Measurements from ENCODE around the gene KCNMB4. TPM values are rescaled to one million over a fixed set of nuclear protein-coding genes. Genes with fewer than 3 reads are reported as not detected.
"Not testable (repeated sequence)": the region's sequence is repeated elsewhere in the genome, so short reads cannot be mapped to it uniquely, and the experiment has no call there.

The KCNMB4 gene
- total RNA-seq, 1 experiment from 2014 or later = 4.1 TPM

DNA sequence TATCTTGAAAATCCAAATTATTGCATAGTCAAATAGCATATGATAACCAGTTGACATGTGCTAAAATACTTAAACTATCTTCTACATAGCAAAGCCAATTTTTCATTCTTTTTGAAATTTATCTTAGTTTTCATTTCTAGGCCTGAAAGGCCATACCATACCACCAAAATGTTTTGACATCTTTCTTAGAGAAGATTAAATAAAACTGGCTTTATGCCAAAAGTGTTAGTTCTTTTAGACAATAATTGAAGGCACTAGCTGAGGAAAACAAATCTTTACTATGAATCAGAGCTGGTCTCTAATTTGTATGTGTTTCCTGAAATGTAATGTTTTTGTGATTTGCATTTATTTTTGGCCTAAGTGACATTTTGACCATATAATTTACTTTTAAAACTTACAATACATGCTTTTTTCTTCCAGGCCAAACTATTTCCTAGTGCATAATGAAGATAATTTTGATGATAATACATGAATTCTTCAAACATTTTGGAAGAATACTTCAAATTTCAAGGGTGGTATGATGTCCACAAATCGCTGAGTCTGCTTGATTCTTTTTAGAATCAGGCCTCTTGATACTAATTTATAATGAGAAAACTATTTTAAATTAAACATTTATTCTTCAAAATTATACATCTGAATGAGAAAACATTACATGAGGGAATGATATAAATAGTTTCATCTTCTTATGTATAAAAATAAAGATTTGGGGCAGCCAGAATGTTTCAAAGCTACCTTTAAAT lies 6.5 kb upstream of the KCNMB4 start:
- H3K27ac ChIP-seq = no peak overlapping the region
- no peak overlapping the region for H3K4me3 ChIP-seq
- no peak for DNase-seq
- H3K4me1 ChIP-seq = no peaks in the 10 kb centered on the region
- peaks cover 6% of the 10 kb centered on the region; the same call in 1 of the 2 replicates for H3K36me3 ChIP-seq
- H3K9me3 ChIP-seq (replicated peaks) = no peaks in the 10 kb centered on the region
- H3K27me3 ChIP-seq = no peaks in the 10 kb centered on the region

DNA sequence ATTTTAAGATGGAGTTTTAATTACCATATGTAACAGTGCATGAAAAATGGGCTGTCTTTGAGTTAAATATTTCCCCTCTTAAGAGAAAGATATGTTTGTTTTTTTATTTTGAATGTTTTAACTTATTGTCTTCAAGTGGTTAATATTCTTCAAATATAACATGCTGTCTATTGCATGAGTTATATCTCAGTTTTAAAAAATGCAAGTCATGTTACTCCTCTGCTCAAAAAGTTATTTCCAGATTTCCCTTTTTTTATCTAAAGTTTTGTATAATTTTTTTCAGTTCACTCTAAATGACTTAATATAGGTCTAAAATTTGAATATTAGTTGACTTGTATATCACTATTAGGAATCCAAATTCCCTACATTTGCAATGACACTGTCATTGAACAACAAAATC lies 5.9 kb upstream of the KCNMB4 start:
- Histone ChIP-seq H3K27ac (no peak overlapping the region), H3K36me3 (peaks cover 2% of the 10 kb centered on the region; the same call in 1 of the 2 replicates), H3K4me1 (0 out of 2 replicates have a peak, but pooled peaks cover 2% of the 10 kb centered on the region), H3K4me3 (no peak overlapping the region), H3K27me3 (no peaks in the 10 kb centered on the region), H3K9me3 (replicated peaks) (no peaks in the 10 kb centered on the region)
- DNase-seq = no peak

DNA sequence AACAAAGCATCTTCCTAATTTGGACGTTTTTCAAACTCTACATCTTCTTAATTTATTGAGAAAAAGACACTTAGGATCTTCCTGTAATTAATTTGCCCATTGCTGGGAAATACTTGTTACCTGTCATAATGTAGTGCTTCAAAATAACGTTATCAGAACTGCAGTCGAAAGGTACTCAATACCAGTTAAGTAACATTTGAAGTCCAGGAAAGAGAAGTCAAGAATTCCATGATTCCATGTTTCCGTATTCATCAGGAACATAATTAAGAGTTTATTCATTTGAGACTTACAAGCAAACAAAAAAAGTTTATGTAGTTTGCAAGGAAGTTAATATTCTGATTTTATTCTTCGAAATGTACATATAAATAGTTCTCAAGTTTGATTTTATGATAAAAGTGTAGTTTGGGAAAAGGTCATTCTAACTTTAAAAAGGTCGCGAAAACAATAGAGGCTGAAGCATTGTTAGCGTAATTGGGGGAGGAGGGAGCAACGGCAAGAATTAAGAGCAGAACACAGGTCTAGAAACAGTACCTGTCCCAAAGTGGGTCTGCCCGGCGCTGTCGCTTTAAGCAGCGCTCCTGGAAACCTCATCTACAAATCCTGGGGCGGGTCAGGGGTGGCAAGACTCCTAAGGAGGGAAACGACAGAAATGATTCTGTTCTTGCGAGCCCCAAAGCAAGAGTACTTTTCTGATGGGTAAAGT lies 1.2 kb upstream of the KCNMB4 start:
- H3K27ac ChIP-seq = no peak overlapping the region
- H3K4me3 ChIP-seq = peak overlapping the region; percentile 73
- no peaks in the 10 kb centered on the region for H3K9me3 ChIP-seq (replicated peaks)
- DNase-seq = no peak
- H3K27me3 ChIP-seq = no peaks in the 10 kb centered on the region
- H3K36me3 ChIP-seq = no peaks in the 10 kb centered on the region; the same call in 1 of the 2 replicates
- H3K4me1 ChIP-seq = peaks cover 11% of the 10 kb centered on the region; the same call in 1 of the 2 replicates

DNA sequence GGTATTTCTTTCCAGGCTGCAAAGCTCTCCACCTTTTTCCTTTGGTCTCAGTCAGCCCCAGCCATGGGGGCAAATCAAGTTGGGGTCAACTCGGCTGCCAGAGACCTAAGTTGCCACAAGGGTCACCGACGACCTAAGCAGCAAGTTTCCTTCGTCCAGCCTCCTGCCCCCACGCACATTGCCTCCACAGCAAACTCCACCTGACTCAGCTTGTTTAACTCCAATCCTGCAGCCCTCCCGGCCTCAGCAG lies 767 bp upstream of the KCNMB4 start:
- no peaks in the 10 kb centered on the region; the same call in 1 of the 2 replicates for H3K36me3 ChIP-seq
- H3K27ac ChIP-seq = no peak overlapping the region
- no peaks in the 10 kb centered on the region for H3K27me3 ChIP-seq
- H3K4me1 ChIP-seq = peaks cover 11% of the 10 kb centered on the region; the same call in 1 of the 2 replicates
- H3K4me3 ChIP-seq = peak overlapping the region; percentile 73
- H3K9me3 ChIP-seq (replicated peaks) = no peaks in the 10 kb centered on the region
- DNase-seq = no peak

DNA sequence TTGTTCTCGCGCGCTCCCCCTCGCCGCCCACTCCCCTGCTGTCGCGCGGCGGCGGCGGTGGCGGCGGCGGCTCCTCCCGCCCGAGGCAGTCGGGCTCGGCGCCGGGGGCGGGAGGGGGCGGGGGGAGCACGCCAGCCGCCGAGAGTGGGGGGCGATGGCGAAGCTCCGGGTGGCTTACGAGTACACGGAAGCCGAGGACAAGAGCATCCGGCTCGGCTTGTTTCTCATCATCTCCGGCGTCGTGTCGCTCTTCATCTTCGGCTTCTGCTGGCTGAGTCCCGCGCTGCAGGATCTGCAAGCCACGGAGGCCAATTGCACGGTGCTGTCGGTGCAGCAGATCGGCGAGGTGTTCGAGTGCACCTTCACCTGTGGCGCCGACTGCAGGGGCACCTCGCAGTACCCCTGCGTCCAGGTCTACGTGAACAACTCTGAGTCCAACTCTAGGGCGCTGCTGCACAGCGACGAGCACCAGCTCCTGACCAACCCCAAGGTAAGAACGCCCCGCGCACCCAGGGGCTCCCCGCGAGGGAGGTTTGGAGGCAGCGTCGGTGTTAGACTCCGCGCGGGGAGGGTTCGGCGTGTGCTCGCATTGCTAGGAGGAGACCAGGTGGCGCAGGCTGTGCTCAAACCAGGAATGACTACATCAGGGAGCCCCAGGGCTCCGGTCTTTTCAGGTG lies 629 bp downstream of the KCNMB4 start:
- peak; percentile 41 to 61 for DNase-seq
- H3K9me3 ChIP-seq (replicated peaks) = no peaks in the 10 kb centered on the region

DNA sequence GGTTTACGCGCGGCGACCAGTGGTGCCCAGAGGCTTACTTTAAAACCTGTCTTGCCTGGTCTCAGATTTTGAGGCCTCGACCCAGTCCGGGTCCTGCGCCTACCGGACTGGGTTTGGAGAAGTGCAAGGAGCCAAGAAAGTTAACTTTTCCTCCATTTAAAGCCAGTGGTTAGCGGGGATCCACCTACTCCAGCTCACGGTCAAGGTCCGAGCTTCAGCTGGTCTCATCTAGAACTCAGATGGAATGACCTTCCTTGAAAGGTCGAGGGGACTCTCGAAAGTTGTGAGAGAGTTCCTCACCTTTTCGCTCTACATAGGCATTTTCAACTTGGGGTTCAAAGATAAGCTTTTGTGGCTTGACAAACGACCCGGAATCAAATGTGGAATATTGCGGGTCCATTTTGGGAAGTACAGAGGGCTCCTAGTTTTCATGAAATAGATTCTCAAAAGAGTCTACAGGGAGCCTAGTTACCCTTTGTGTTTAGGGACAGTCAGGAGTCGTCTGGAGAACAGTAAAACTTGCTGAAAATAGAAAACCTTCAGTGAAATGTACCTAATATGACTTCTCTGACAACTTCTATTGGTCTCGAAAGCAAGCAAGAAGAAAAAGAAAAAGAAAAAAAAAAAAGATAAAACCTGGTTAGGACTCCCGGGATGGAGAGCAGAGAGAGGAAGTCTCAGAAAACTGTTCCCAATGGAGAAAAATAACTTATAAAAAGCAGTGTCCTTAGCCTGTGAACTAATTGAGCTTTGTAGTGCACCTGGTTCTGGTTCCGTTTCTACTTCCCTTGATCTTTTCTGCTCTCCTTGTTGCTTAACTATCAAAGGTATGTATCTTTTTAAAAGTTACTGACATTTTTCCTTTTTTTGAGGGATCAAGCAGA lies 1.4 kb downstream of the KCNMB4 start:
- Histone ChIP-seq H3K27me3 (no peaks in the 10 kb centered on the region), H3K9me3 (replicated peaks) (no peaks in the 10 kb centered on the region), H3K4me1 (peaks cover 11% of the 10 kb centered on the region; the same call in 1 of the 2 replicates), H3K27ac (peak overlapping the region; percentile 30), H3K4me3 (peak overlapping the region; percentile 73), H3K36me3 (no peaks in the 10 kb centered on the region; the same call in 1 of the 2 replicates)
- DNase-seq = peak in 1 of 2 experiments; percentile 34

More for the DNA sequence above, 629 bp downstream of the KCNMB4 start:
- Histone ChIP-seq H3K4me3 (peak overlapping the region; percentile 73), H3K27me3 (no peaks in the 10 kb centered on the region), H3K4me1 (peaks cover 11% of the 10 kb centered on the region; the same call in 1 of the 2 replicates), H3K27ac (peak overlapping the region; percentile 30), H3K36me3 (no peaks in the 10 kb centered on the region; the same call in 1 of the 2 replicates)

DNA sequence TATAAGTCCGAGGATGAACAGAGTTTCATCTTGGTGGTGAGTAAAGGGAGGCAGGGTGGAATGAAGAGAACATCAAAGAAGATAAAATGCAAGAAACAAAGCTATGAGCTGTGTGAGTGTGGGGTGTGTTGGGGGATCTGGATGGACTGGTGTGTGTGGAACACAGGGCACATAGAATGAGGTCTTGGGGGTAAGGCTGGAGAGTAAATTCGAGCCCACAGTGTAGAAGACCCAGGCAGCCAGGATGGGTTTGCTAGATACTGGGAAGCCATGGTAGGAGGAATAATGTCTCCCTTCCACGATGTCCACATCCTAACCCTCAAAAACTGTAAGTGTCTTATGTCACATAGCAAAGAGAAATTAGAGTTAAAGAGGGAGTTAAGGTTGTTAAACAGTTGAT lies 6.8 kb downstream of the KCNMB4 start:
- no peaks in the 10 kb centered on the region for H3K36me3 ChIP-seq
- no peaks in the 10 kb centered on the region for H3K27me3 ChIP-seq
- H3K27ac ChIP-seq = no peak overlapping the region
- peaks cover 9% of the 10 kb centered on the region; the same call in 1 of the 2 replicates for H3K4me1 ChIP-seq
- no peaks in the 10 kb centered on the region for H3K9me3 ChIP-seq (replicated peaks)
- H3K4me3 ChIP-seq = no peak overlapping the region
- DNase-seq = no peak

DNA sequence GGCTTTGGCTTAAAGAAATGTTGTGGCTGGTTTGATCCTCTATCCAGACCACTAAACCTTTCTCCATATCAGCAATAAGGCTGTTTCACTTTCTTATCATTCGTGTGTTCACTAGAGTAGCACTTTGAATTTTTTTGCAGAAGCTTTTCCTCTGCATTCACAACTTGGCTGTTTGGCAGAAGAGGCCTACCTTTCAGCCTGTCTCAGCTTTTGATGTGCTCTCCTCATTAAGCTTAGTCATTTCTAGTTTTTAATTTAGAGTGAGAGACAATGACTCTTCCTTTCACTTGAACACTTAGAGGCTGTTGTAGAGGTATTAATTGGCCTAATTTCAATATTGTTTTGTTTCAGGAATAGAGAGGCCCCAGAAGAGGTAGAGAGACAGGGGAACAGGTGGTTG lies 13.8 kb downstream of the KCNMB4 start:
- DNase-seq = no peak
- Histone ChIP-seq H3K9me3 (replicated peaks) (peaks cover 2% of the 10 kb centered on the region; the same call in 1 of the 2 replicates), H3K27me3 (no peaks in the 10 kb centered on the region), H3K4me1 (no peaks in the 10 kb centered on the region), H3K4me3 (no peak overlapping the region), H3K36me3 (no peaks in the 10 kb centered on the region), H3K27ac (no peak overlapping the region)

DNA sequence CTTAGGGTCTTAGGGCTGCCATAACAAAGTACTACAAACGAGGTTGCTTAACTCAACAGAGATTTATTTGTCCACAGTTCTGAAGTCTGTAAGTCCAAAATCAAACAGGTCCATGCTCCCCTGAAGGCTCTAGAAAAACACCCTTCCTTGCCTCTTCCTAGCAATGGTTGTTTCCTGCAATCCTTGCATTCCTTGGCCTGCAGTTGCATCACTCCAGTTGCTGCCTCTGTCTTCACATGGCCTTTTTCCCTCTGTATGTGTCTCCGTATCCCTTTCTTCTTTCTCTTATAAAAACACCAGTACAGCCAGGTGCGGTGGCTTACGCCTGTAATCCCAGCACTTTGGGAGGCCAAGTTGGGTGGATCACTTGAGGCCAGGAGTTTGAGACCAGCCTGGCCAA lies 17.4 kb downstream of the KCNMB4 start:
- DNase-seq = no peak
- H3K4me3 ChIP-seq = no peak overlapping the region

DNA sequence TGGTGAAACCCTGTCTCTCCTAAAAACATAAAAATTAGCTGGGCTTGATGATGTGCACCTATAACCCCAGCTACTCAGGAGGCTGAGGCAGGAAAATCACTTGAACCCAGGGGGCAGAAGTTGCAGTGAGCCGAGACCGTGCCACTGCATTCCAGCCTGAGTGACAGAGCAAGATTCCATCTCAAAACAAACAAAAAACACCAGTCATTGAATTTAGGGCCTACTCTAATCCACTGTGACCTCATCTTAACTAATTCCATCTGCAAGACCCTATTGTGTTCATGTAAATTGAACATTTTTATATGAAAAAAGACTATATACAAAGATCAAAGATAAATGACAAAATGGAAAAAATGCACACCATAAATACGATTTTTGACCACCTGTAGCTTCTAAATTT lies 17.8 kb downstream of the KCNMB4 start:
- Histone ChIP-seq H3K36me3 (no peaks in the 10 kb centered on the region), H3K27ac (no peak overlapping the region), H3K9me3 (replicated peaks) (peaks cover 2% of the 10 kb centered on the region; the same call in 1 of the 2 replicates), H3K4me3 (no peak overlapping the region), H3K4me1 (no peaks in the 10 kb centered on the region), H3K27me3 (no peaks in the 10 kb centered on the region)
- no peak for DNase-seq

More for the DNA sequence above, 17.4 kb downstream of the KCNMB4 start:
- H3K36me3 ChIP-seq = no peaks in the 10 kb centered on the region
- peaks cover 2% of the 10 kb centered on the region; the same call in 1 of the 2 replicates for H3K9me3 ChIP-seq (replicated peaks)
- H3K27ac ChIP-seq = no peak overlapping the region
- H3K4me1 ChIP-seq = no peaks in the 10 kb centered on the region
- no peaks in the 10 kb centered on the region for H3K27me3 ChIP-seq

DNA sequence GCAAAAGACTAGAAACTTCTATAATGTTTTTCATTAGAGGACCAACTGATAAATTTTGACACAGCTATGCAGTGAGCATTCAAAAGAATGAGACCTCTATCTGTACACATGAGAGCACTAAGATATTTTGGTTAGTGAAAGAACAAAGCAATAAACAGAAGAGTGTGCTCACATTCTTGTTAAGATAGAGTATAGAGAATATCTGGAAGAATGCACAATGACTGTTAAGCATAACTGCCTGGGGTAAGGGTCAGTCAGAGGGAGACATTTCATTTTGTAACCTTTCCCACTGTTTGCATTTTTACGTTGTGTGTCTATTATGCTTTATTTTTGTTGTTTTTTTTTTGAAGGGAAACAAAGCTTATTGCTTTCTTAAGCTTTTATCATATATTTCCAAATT lies 20.7 kb downstream of the KCNMB4 start:
- H3K36me3 ChIP-seq = no peaks in the 10 kb centered on the region
- no peak for DNase-seq
- H3K4me3 ChIP-seq = no peak overlapping the region
- H3K9me3 ChIP-seq (replicated peaks) = no peaks in the 10 kb centered on the region
- no peaks in the 10 kb centered on the region for H3K27me3 ChIP-seq
- no peaks in the 10 kb centered on the region for H3K4me1 ChIP-seq
- H3K27ac ChIP-seq = no peak overlapping the region

DNA sequence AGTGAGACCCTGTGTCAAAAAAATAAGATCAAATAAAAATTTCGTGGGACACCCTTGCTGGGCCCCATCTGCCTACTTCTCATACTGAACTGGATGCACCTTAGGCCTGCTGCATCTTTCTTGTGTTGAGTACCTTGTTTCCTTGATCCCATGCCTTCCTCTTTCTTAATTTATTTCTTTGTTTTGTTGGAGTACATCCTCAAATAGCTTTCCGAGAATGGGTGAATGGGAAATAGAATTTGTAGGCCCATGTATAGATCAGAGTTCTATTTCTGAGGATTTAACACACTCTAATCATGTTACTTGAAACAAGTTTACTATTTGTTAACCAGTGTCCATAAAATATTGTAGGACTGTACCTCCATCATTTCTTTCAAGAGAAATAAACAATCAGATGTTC lies 23.6 kb downstream of the KCNMB4 start:
- no peak for DNase-seq
- H3K9me3 ChIP-seq (replicated peaks) = no peaks in the 10 kb centered on the region
- H3K27me3 ChIP-seq = no peaks in the 10 kb centered on the region
- no peaks in the 10 kb centered on the region for H3K4me1 ChIP-seq
- H3K36me3 ChIP-seq = no peaks in the 10 kb centered on the region
- no peak overlapping the region for H3K27ac ChIP-seq
- no peak overlapping the region for H3K4me3 ChIP-seq

DNA sequence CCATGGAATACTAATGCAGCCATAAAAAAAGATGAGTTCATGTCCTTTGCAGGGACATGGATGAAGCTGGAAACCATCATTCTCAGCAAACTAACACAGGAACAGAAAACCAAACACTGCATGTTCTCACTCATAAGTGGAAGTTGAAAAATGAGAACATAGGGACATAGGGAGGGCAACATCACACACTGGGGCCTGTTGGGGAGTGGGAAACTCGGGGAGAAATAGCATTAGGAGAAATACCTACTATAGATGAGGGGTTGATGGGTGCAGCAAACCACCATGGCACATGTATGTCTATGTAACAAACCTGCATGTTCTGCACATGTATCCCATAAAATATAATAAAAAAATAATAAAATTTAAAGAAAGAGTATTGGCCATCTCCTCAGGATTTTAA lies 26.5 kb downstream of the KCNMB4 start:
- not testable (repeated sequence) for H3K9me3 ChIP-seq (replicated peaks); H3K27me3 ChIP-seq; H3K4me3 ChIP-seq; H3K36me3 ChIP-seq; H3K4me1 ChIP-seq; H3K27ac ChIP-seq; DNase-seq

DNA sequence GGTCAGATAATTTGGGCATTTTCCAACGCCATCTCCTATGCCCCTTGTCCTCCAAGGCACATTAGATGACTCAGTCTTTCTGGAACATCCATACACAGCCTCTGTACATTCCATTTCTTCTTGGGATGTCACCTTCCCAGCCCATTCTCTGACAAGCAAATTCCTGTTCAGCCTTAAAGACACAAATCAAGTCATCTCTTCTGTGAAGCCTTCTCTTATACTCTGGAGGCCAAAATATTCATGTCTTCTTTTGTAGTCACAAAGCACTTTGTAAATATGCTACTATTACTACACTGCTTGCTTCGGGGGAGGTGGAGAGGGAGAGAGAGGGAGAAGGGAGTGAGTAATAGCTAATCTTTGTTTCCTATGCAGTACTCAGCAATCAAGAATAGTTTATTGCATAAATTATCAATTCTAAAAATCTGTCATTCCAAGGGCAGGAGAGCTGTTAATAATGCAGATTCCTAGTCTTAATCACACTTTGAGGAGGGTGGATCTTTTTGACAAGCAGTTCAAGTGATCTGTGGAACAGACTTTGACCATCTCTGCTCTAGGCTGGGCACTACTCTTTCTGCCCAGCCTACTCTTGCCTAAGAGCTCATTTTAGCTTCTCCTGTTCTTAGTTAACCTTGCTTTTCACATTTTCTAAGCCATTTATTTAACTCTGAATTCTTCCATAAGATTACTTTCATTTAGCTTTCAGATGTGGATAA lies 27.9 kb downstream of the KCNMB4 start:
- Histone ChIP-seq H3K27me3 (no peaks in the 10 kb centered on the region), H3K9me3 (replicated peaks) (no peaks in the 10 kb centered on the region), H3K4me3 (no peak overlapping the region), H3K27ac (no peak overlapping the region), H3K4me1 (no peaks in the 10 kb centered on the region), H3K36me3 (no peaks in the 10 kb centered on the region)
- DNase-seq = no peak
